DOHH2 (cell line): ENCODE data around the gene DLEC1.

ENCODE experiments used
- H3F3A ChIP-seq: fragments of 200-600 bp; sonication (generic), shearing (Covaris generic); 2 replicates; pipeline ENCODE4 v1.6.0; 2016; ENCODE audit warnings: antibody characterized with exemption, mild to moderate bottlenecking; ENCODE audit not compliant: control insufficient read depth, insufficient read depth
- H3K27ac ChIP-seq: fragments of 200-600 bp; sonication (generic); 2 replicates; pipeline ENCODE4 v1.5.1; 2014; ENCODE audit warnings: low read depth, mild to moderate bottlenecking, low read length, moderate library complexity
- H3K27me3 ChIP-seq: fragments of 200-600 bp; sonication (generic); 2 replicates; pipeline ENCODE4 v1.6.1; 2014; ENCODE audit warnings: mild to moderate bottlenecking, low read length, mixed read lengths; ENCODE audit not compliant: control insufficient read depth
- H3K36me3 ChIP-seq: fragments of 200-600 bp; sonication (generic); 2 replicates; pipeline ENCODE4 v1.6.1; 2014; ENCODE audit warnings: mild to moderate bottlenecking, low read length, moderate library complexity, mixed read lengths; ENCODE audit not compliant: control insufficient read depth
- H3K4me1 ChIP-seq: fragments of 200-600 bp; sonication (generic); 2 replicates; pipeline ENCODE4 v1.6.1; 2014; ENCODE audit warnings: mild to moderate bottlenecking, low read length, mixed read lengths; ENCODE audit not compliant: control insufficient read depth
- H3K4me2 ChIP-seq: fragments of 200-600 bp; sonication (generic); 2 replicates; pipeline ENCODE4 v1.6.0; 2014; ENCODE audit warnings: mild to moderate bottlenecking, low read length, moderate library complexity
- H3K4me3 ChIP-seq: fragments of 200-600 bp; sonication (generic); 2 replicates; pipeline ENCODE4 v1.5.1; 2014; ENCODE audit warnings: mild to moderate bottlenecking, low read length, mixed read lengths
- H3K79me2 ChIP-seq: fragments of 200-600 bp; sonication (generic); 2 replicates; pipeline ENCODE4 v1.6.1; 2014; ENCODE audit warnings: mild to moderate bottlenecking, low read length, mixed read lengths; ENCODE audit not compliant: control insufficient read depth
- H3K9me2 ChIP-seq: fragments of 200-600 bp; sonication (generic); replicated peaks from 2 replicates; pipeline ENCODE4 v1.6.1; 2014; ENCODE audit warnings: mild to moderate bottlenecking, low read length, mixed read lengths; ENCODE audit not compliant: control insufficient read depth
- H3K9me3 ChIP-seq: fragments of 200-600 bp; sonication (generic); 2 replicates; pipeline ENCODE4 v1.6.1; 2014; ENCODE audit warnings: antibody characterized with exemption, low read length, mixed read lengths; ENCODE audit not compliant: control insufficient read depth, insufficient read depth
- H4K20me1 ChIP-seq: fragments of 200-600 bp; sonication (generic); 2 replicates; pipeline ENCODE4 v1.6.0; 2014; ENCODE audit warnings: low read depth, mild to moderate bottlenecking, antibody characterized with exemption, low read length, moderate library complexity; ENCODE audit not compliant: control insufficient read depth, insufficient read depth
- CTCF ChIP-seq: fragments of 200-600 bp; sonication (generic); IDR thresholded peaks from one replicate; pipeline ENCODE4 v1.5.1; 2014; ENCODE audit warnings: antibody characterized with exemption, mild to moderate bottlenecking, low read depth, low read length; ENCODE audit not compliant: poor library complexity, severe bottlenecking
- EZH2phosphoT487 ChIP-seq: fragments of 200-600 bp; sonication (generic); IDR thresholded peaks from 2 replicates; pipeline ENCODE4 v1.6.1; 2017; ENCODE audit warnings: borderline replicate concordance, mild to moderate bottlenecking, antibody characterized with exemption, low read length, moderate library complexity, mixed read lengths

DLEC1 gene

GRCh38 chr3:38008191-38008701, 30.8 kb upstream of the DLEC1 start:
- Histone ChIP-seq H3K36me3 (peaks cover 2% of the 10 kb centered on the region; the same call in 1 of the 2 replicates), H3K27ac (no peak overlapping the region), H3K4me2 (no peak overlapping the region), H3F3A (no peaks in the 10 kb centered on the region), H3K9me3 (no peaks in the 10 kb centered on the region), H3K79me2 (no peaks in the 10 kb centered on the region), H3K4me3 (no peak overlapping the region), H3K4me1 (no peaks in the 10 kb centered on the region), H3K9me2 (no peaks in the 10 kb centered on the region), H3K27me3 (no peaks in the 10 kb centered on the region), H4K20me1 (no peaks in the 10 kb centered on the region)
- TF ChIP-seq CTCF (no peak), EZH2phosphoT487 (no peak)

- Histone ChIP-seq H3K4me3 (no peak overlapping the region), H3K36me3 (peaks cover 2% of the 10 kb centered on the region; the same call in 1 of the 2 replicates), H4K20me1 (no peaks in the 10 kb centered on the region), H3F3A (no peaks in the 10 kb centered on the region; the same call in 1 of the 2 replicates), H3K9me2 (no peaks in the 10 kb centered on the region), H3K79me2 (no peaks in the 10 kb centered on the region), H3K4me1 (no peaks in the 10 kb centered on the region), H3K4me2 (no peak overlapping the region), H3K27ac (no peak overlapping the region), H3K27me3 (no peaks in the 10 kb centered on the region), H3K9me3 (no peaks in the 10 kb centered on the region)
- TF ChIP-seq EZH2phosphoT487 (no peak), CTCF (no peak)
Observed at GRCh38 chr3:38008971-38009580, 29.9 kb upstream of the DLEC1 start.

GRCh38 chr3:38009807-38010591, 29.0 kb upstream of the DLEC1 start:
- H3K79me2 ChIP-seq, result no peaks in the 10 kb centered on the region
- no peak overlapping the region for H3K4me3 ChIP-seq
- no peaks in the 10 kb centered on the region for H3K9me2 ChIP-seq
- no peaks in the 10 kb centered on the region; the same call in 1 of the 2 replicates for H3K36me3 ChIP-seq
- H3K4me2 ChIP-seq, result no peak overlapping the region
- H3K27me3 ChIP-seq, result no peaks in the 10 kb centered on the region
- no peaks in the 10 kb centered on the region for H3K9me3 ChIP-seq
- H3K27ac ChIP-seq, result no peak overlapping the region
- no peak for TF ChIP-seq EZH2phosphoT487
- no peak for TF ChIP-seq CTCF
- H3K4me1 ChIP-seq, result no peaks in the 10 kb centered on the region
- no peaks in the 10 kb centered on the region for H4K20me1 ChIP-seq
- no peaks in the 10 kb centered on the region; the same call in 1 of the 2 replicates for H3F3A ChIP-seq
